HG03571 (cell line): Measurements from ENCODE around the gene NFYC.

ENCODE experiments used
- ATAC-seq: cut with Tn5 transposase; IDR thresholded peaks from one replicate; pipeline ENCODE4 v1.9.1; 2021; ENCODE audit not compliant: unreplicated experiment

Gene NFYC

GRCh38 chr1:40691538-40692428 is at the start of gene NFYC:
TSS of gene NFYC (plus strand) at chr1:40691704. CDS start at chr1:40738844, 47,140 bp downstream.
- peak; percentile 68 for ATAC-seq

GRCh38 chr1:40645118-40645680 is 46.3 kb upstream of the NFYC start:
- ATAC-seq: no peak

- ATAC-seq: no peak
These were observed 45.2 kb upstream of the NFYC start for GRCh38 chr1:40646315-40646714.

- no peak for ATAC-seq
These were observed 43.3 kb upstream of the NFYC start for GRCh38 chr1:40648200-40648599.

GRCh38 chr1:40648928-40649591 is 42.4 kb upstream of the NFYC start:
- no peak for ATAC-seq

- no peak for ATAC-seq
These were observed 41.9 kb upstream of the NFYC start for GRCh38 chr1:40649592-40649930.

GRCh38 chr1:40650075-40650474 is 41.4 kb upstream of the NFYC start:
- no peak for ATAC-seq

GRCh38 chr1:40651138-40651857 is 40.2 kb upstream of the NFYC start:
- ATAC-seq: no peak

GRCh38 chr1:40652468-40652867 is 39.0 kb upstream of the NFYC start:
- ATAC-seq: no peak

GRCh38 chr1:40652979-40653378 is 38.5 kb upstream of the NFYC start:
- no peak for ATAC-seq

GRCh38 chr1:40653851-40654537 is 37.5 kb upstream of the NFYC start:
- ATAC-seq: no peak

- no peak for ATAC-seq
These were observed 34.5 kb upstream of the NFYC start for GRCh38 chr1:40657046-40657445.

GRCh38 chr1:40658751-40659648 is 32.5 kb upstream of the NFYC start:
- ATAC-seq: no peak

- no peak for ATAC-seq
These were observed 31.9 kb upstream of the NFYC start for GRCh38 chr1:40659649-40659947.

- ATAC-seq: no peak
These were observed 29.8 kb upstream of the NFYC start for GRCh38 chr1:40661678-40662077.

GRCh38 chr1:40662151-40662550 is 29.4 kb upstream of the NFYC start:
- no peak for ATAC-seq

- ATAC-seq: no peak
These were observed 28.6 kb upstream of the NFYC start for GRCh38 chr1:40662864-40663263.

GRCh38 chr1:40663324-40664166 is 28.0 kb upstream of the NFYC start:
- no peak for ATAC-seq

GRCh38 chr1:40664167-40664537 is 27.4 kb upstream of the NFYC start:
- ATAC-seq: no peak
